ENCODE measurements around the gene TEKT2. TPM values are rescaled to one million over a fixed set of nuclear protein-coding genes. Genes with fewer than 3 reads are reported as not detected.

The TEKT2 gene
- total RNA-seq, 1 experiment from 2014 or later, result not detected

GRCh38 chr1:36089393-36090121 is 5.7 kb downstream of the TEKT2 start:
- no peak for ATAC-seq
- peaks cover 28% of the 10 kb centered on the region for H3K79me2 ChIP-seq (ENCODE audit: low read length)
- no peak for DNase-seq
- no peaks in the 10 kb centered on the region for H3F3A ChIP-seq (ENCODE audit: low read length, unreplicated experiment)
- peaks cover 13% of the 10 kb centered on the region; the same call in 1 of the 2 replicates for H3K4me1 ChIP-seq (ENCODE audit: insufficient read depth, low read length)
- peak overlapping the region; percentile 99 for H3K4me3 ChIP-seq (ENCODE audit: low read length)
- CTCF ChIA-PET, result no interaction called here
- no peaks in the 10 kb centered on the region for H3K27me3 ChIP-seq (ENCODE audit: low read length)
- POLR2A ChIA-PET (ENCODE audit: unreplicated experiment), result interaction anchor here (0.5 kb wide), 1 partner anchor 61 kb away, joined by 3 read pairs; no protein-coding TSS in a partner anchor
- H3K9me3 ChIP-seq (ENCODE audit: low read length), result no peaks in the 10 kb centered on the region
- TF ChIP-seq EZH2 (IDR thresholded peaks at IDR 0.05; ENCODE audit: low read length, unreplicated experiment), result no peak
- no peak for TF ChIP-seq EZH2phosphoT487 (IDR thresholded peaks at IDR 0.05; ENCODE audit: borderline replicate concordance, low read length)
- TF ChIP-seq CTCF (conservative IDR thresholded peaks at IDR 0.05; ENCODE audit: low read depth, low read length), result no peak
- peak overlapping the region; percentile 50; the same call in 1 of the 2 replicates for H3K27ac ChIP-seq (ENCODE audit: low read length)
- intact Hi-C loops (cut with micrococcal nuclease), result loop anchor here (5.0 to 10.0 kb wide), 2 partner anchors 155 to 232 kb away; partner anchors contain the start of gene AGO3
- H3K36me3 ChIP-seq (ENCODE audit: low read depth, low read length), result peaks cover 28% of the 10 kb centered on the region; the same call in 1 of the 2 replicates
- H3K9ac ChIP-seq (ENCODE audit: low read length), result peak overlapping the region; percentile 94
- H3K4me2 ChIP-seq (ENCODE audit: low read length), result peak overlapping the region; percentile 95
- H3K9me2 ChIP-seq (replicated peaks; ENCODE audit: low read length), result no peaks in the 10 kb centered on the region
- peak overlapping the region; percentile 98 for H2AFZ ChIP-seq (ENCODE audit: low read length)
- TSS peak; percentile 79 for BruUV-seq (replicated peaks)
- H4K20me1 ChIP-seq (ENCODE audit: low read length), result no peaks in the 10 kb centered on the region

- intact Hi-C loops (cut with micrococcal nuclease), result no loop called here
- CTCF ChIA-PET, result no interaction called here
- TF ChIP-seq EZH2 (IDR thresholded peaks at IDR 0.05; ENCODE audit: low read length, unreplicated experiment), result no peak
- no peak for TF ChIP-seq CTCF (conservative IDR thresholded peaks at IDR 0.05; ENCODE audit: low read depth, low read length)
- TF ChIP-seq EZH2phosphoT487 (IDR thresholded peaks at IDR 0.05; ENCODE audit: borderline replicate concordance, low read length), result no peak
Measured at GRCh38 chr1:36091141-36091540, 7.2 kb downstream of the TEKT2 start.

GRCh38 chr1:36091698-36092097 is 7.8 kb downstream of the TEKT2 start:
- ChIA-PET POLR2A (ENCODE audit: unreplicated experiment) (no interaction called here), CTCF (no interaction called here)
- Histone ChIP-seq H3K9ac (ENCODE audit: low read length) (no peak overlapping the region), H3K4me1 (ENCODE audit: insufficient read depth, low read length) (peaks cover 13% of the 10 kb centered on the region; the same call in 1 of the 2 replicates), H3K27ac (ENCODE audit: low read length) (no peak overlapping the region), H3K36me3 (ENCODE audit: low read depth, low read length) (peaks cover 33% of the 10 kb centered on the region; the same call in 1 of the 2 replicates), H4K20me1 (ENCODE audit: low read length) (no peaks in the 10 kb centered on the region), H3K4me3 (ENCODE audit: low read length) (no peak overlapping the region), H3F3A (ENCODE audit: low read length, unreplicated experiment) (no peaks in the 10 kb centered on the region), H3K4me2 (ENCODE audit: low read length) (no peak overlapping the region), H3K27me3 (ENCODE audit: low read length) (no peaks in the 10 kb centered on the region), H3K9me2 (replicated peaks; ENCODE audit: low read length) (no peaks in the 10 kb centered on the region), H3K79me2 (ENCODE audit: low read length) (peaks cover 28% of the 10 kb centered on the region), H3K9me3 (ENCODE audit: low read length) (no peaks in the 10 kb centered on the region), H2AFZ (ENCODE audit: low read length) (no peak overlapping the region)
- intact Hi-C loops (cut with micrococcal nuclease), result no loop called here
- BruUV-seq (replicated peaks), result no TSS peak
- TF ChIP-seq EZH2phosphoT487 (IDR thresholded peaks at IDR 0.05; ENCODE audit: borderline replicate concordance, low read length) (no peak), CTCF (conservative IDR thresholded peaks at IDR 0.05; ENCODE audit: low read depth, low read length) (no peak), EZH2 (IDR thresholded peaks at IDR 0.05; ENCODE audit: low read length, unreplicated experiment) (no peak)
- DNase-seq (no peak), ATAC-seq (no peak)

More at GRCh38 chr1:36091141-36091540, 7.2 kb downstream of the TEKT2 start:
- no peaks in the 10 kb centered on the region for H4K20me1 ChIP-seq (ENCODE audit: low read length)
- peaks cover 33% of the 10 kb centered on the region; the same call in 1 of the 2 replicates for H3K36me3 ChIP-seq (ENCODE audit: low read depth, low read length)
- ATAC-seq (no peak), DNase-seq (no peak)
- no peaks in the 10 kb centered on the region for H3K9me2 ChIP-seq (replicated peaks; ENCODE audit: low read length)
- H2AFZ ChIP-seq (ENCODE audit: low read length), result no peak overlapping the region
- H3K4me2 ChIP-seq (ENCODE audit: low read length), result no peak overlapping the region
- H3K27ac ChIP-seq (ENCODE audit: low read length), result no peak overlapping the region
- H3F3A ChIP-seq (ENCODE audit: low read length, unreplicated experiment), result no peaks in the 10 kb centered on the region
- H3K9me3 ChIP-seq (ENCODE audit: low read length), result no peaks in the 10 kb centered on the region
- BruUV-seq (replicated peaks), result no TSS peak
- H3K79me2 ChIP-seq (ENCODE audit: low read length), result peaks cover 28% of the 10 kb centered on the region
- H3K4me1 ChIP-seq (ENCODE audit: insufficient read depth, low read length), result peaks cover 13% of the 10 kb centered on the region; the same call in 1 of the 2 replicates
- POLR2A ChIA-PET (ENCODE audit: unreplicated experiment), result no interaction called here
- H3K27me3 ChIP-seq (ENCODE audit: low read length), result no peaks in the 10 kb centered on the region
- H3K9ac ChIP-seq (ENCODE audit: low read length), result no peak overlapping the region
- no peak overlapping the region for H3K4me3 ChIP-seq (ENCODE audit: low read length)

Measured in PC-3 (cell line).